OCI-LY3 (cell line): ENCODE results near the gene ADGRB3.
"Not testable (repeated sequence)": the region's sequence is repeated elsewhere in the genome, so short reads cannot be mapped to it uniquely, and the experiment has no call there.

ENCODE experiments used
- CTCF ChIP-seq: fragments of 200-600, 300-600 bp; sonication (generic); IDR thresholded peaks from 2 replicates; pipeline ENCODE4 v1.5.1; 2014; ENCODE audit warnings: antibody characterized with exemption, low read length, low read depth
- EZH2phosphoT487 ChIP-seq: fragments of 200-600 bp; shearing (Covaris generic); IDR thresholded peaks from 2 replicates; pipeline ENCODE4 v1.6.1; 2018; ENCODE audit warnings: antibody characterized with exemption, mixed run types, low read depth

GRCh38 chr6:69288198-69288597 is 653.1 kb downstream of the ADGRB3 start:
- TF ChIP-seq CTCF, EZH2phosphoT487: not testable (repeated sequence)
